ENCODE results near the gene PABPN1L. TPM values are rescaled to one million over a fixed set of nuclear protein-coding genes. Genes with fewer than 3 reads are reported as not detected.

Gene PABPN1L
- polyA plus RNA-seq, 2 of the 4 experiments (the other 2 are of a cell fraction) = not detected

- H3K4me1 ChIP-seq = peaks cover 19% of the 10 kb centered on the region
- POLR2A ChIA-PET = interaction anchor here (0.6 to 2.1 kb wide), 8 partner anchors 11 to 335 kb away, joined by 3 to 33 read pairs (median 3); partner anchors contain the start of genes ACSF3 and APRT
- peak within 1 kb of the TSS; percentile 72 for H3K4me3 ChIP-seq
- H3K4me2 ChIP-seq = peak within 1 kb of the TSS; percentile 89
- H3K27ac ChIP-seq = peak within 1 kb of the TSS; percentile 82 to 92
- CTCF ChIA-PET = interaction anchor here (0.5 to 3.1 kb wide), 25 partner anchors 8 to 359 kb away, joined by 3 to 39 read pairs (median 4); partner anchors contain the start of genes ACSF3, APRT and PABPN1L
- TF ChIP-seq EP300 (IDR thresholded peaks at IDR 0.05) = no peak
- TF ChIP-seq TFCP2L1 (CRISPR knock-in tag; IDR thresholded peaks at IDR 0.05) = 0 out of 2 replicates have a peak, but pooled peaks have one; percentile 18
- peak; percentile 45 to 69; a peak in 2 of 5 replicates for TF ChIP-seq JUN (IDR thresholded peaks at IDR 0.05)
- no peak for TF ChIP-seq CHD2 (IDR thresholded peaks at IDR 0.05; ENCODE audit: low read length, partially characterized antibody)
- TF ChIP-seq SMC3 (IDR thresholded peaks at IDR 0.05) = no peak
- no peak for TF ChIP-seq KDM1A (IDR thresholded peaks at IDR 0.05; ENCODE audit: low read depth)
- peak; percentile 95 for TF ChIP-seq NPAS2 (CRISPR knock-in tag; IDR thresholded peaks at IDR 0.05; ENCODE audit: borderline replicate concordance)
- TF ChIP-seq MYC (IDR thresholded peaks at IDR 0.05; ENCODE audit: borderline replicate concordance, low read length) = no peak
- TF ChIP-seq FOSL2 (IDR thresholded peaks at IDR 0.05) = no peak
- TF ChIP-seq FOSL2 (CRISPR knock-in tag; IDR thresholded peaks at IDR 0.05) = peak; percentile 22; the same call in 1 of the 2 replicates
- TF ChIP-seq USF2 (IDR thresholded peaks at IDR 0.05) = peak; percentile 99
- peak; percentile 29; the same call in 1 of the 2 replicates for TF ChIP-seq PBX3 (IDR thresholded peaks at IDR 0.05)
- no peak for TF ChIP-seq RFX5 (IDR thresholded peaks at IDR 0.05)
- TF ChIP-seq CEBPB (IDR thresholded peaks at IDR 0.05) = no peak
- TF ChIP-seq TP53 (CRISPR knock-in tag; IDR thresholded peaks at IDR 0.05) = peak; percentile 55; the same call in 1 of the 2 replicates
- TF ChIP-seq MAX (IDR thresholded peaks at IDR 0.05) = peak; percentile 79
- no peak for TF ChIP-seq CHD4 (IDR thresholded peaks at IDR 0.05; ENCODE audit: borderline replicate concordance)
- TF ChIP-seq PHF8 (IDR thresholded peaks at IDR 0.05; ENCODE audit: borderline replicate concordance, low read depth) = peak; percentile 69; the same call in 1 of the 2 replicates
- TF ChIP-seq HDAC2 (IDR thresholded peaks at IDR 0.05) = 0 out of 2 replicates have a peak, but pooled peaks have one; percentile 79
- TF ChIP-seq KDM5A (IDR thresholded peaks at IDR 0.05) = peak; percentile 96
- TF ChIP-seq BHLHE40 (IDR thresholded peaks at IDR 0.05; ENCODE audit: low read depth, low read length) = peak; percentile 76
- TF ChIP-seq POLR2A (IDR thresholded peaks at IDR 0.05; ENCODE audit: low read length) = peak; percentile 89
- FAIRE-seq = no peak
- DNase-seq (ENCODE audit: low read depth in 1 of 2, low spot score in 1 of 2) = peak; percentile 91 to 97
- no peaks in the 10 kb centered on the region for H3K9me3 ChIP-seq
- peak; percentile 74 to 83 for ATAC-seq
- 1% methylated on average over 48 of the region's 87 CpGs for WGBS (ENCODE audit: missing lambda C conversion rate)
Observed at GRCh38 chr16:88856828-88857727, 9.4 kb downstream of the PABPN1L start, which contains the start of the genes GALNS and TRAPPC2L. Gene GALNS (minus strand): TSS chr16:88856947. CDS start chr16:88856877, 70 bp downstream. Gene TRAPPC2L (plus strand): TSS chr16:88857127. CDS start chr16:88857151, 24 bp downstream.

- no peak for TF ChIP-seq MAX (IDR thresholded peaks at IDR 0.05)
- TF ChIP-seq CEBPB (IDR thresholded peaks at IDR 0.05) = no peak
- TF ChIP-seq USF2 (IDR thresholded peaks at IDR 0.05) = no peak
- no peak for TF ChIP-seq CHD2 (IDR thresholded peaks at IDR 0.05; ENCODE audit: low read length, partially characterized antibody)
- no peak for TF ChIP-seq EP300 (IDR thresholded peaks at IDR 0.05)
- no peak for TF ChIP-seq NPAS2 (CRISPR knock-in tag; IDR thresholded peaks at IDR 0.05; ENCODE audit: borderline replicate concordance)
- TF ChIP-seq FOSL2 (IDR thresholded peaks at IDR 0.05) = no peak
- TF ChIP-seq FOSL2 (CRISPR knock-in tag; IDR thresholded peaks at IDR 0.05) = no peak
- TF ChIP-seq KDM1A (IDR thresholded peaks at IDR 0.05; ENCODE audit: low read depth) = no peak
- no peak for TF ChIP-seq CBX2 (IDR thresholded peaks at IDR 0.05; ENCODE audit: borderline replicate concordance, low read depth)
- TF ChIP-seq JUN (IDR thresholded peaks at IDR 0.05) = no peak
- TF ChIP-seq BHLHE40 (IDR thresholded peaks at IDR 0.05; ENCODE audit: low read depth, low read length) = no peak
- no peak for TF ChIP-seq ATOH8 (CRISPR knock-in tag; IDR thresholded peaks at IDR 0.05; ENCODE audit: low read depth)
- Histone ChIP-seq H3K9me3 (no peaks in the 10 kb centered on the region), H3K4me3 (peak overlapping the region; percentile 72), H3K4me2 (peak overlapping the region; percentile 89), H3K27ac (peak overlapping the region; percentile 81 to 92), H3K4me1 (peaks cover 19% of the 10 kb centered on the region)
- no peak for FAIRE-seq
- 60% methylated on average over 17 of the region's 53 CpGs for WGBS (ENCODE audit: missing lambda C conversion rate)
- peak; percentile 53 to 60; a peak in 5 of 6 replicates for ATAC-seq
- no peak for DNase-seq (ENCODE audit: low read depth in 1 of 2, low spot score in 1 of 2)
- ChIA-PET CTCF (interaction anchor here (0.8 to 3.1 kb wide), 10 partner anchors 10 to 311 kb away, joined by 3 to 39 read pairs (median 4); partner anchors contain the start of gene APRT), POLR2A (interaction anchor here (0.6 to 2.1 kb wide), 5 partner anchors 14 to 50 kb away, joined by 3 to 33 read pairs (median 3); partner anchors contain the start of gene APRT)
Observed at GRCh38 chr16:88856122-88856827, 10.2 kb downstream of the PABPN1L start.
